HG03060 (cell line): ENCODE measurements around the gene ST6GALNAC3.
"Not testable (repeated sequence)": the region's sequence is repeated elsewhere in the genome, so short reads cannot be mapped to it uniquely, and the experiment has no call there.

Experiments used
- ATAC-seq: cut with Tn5 transposase; IDR thresholded peaks from one replicate; pipeline ENCODE4 v1.9.1; 2021; ENCODE audit warnings: low read depth, moderate number of reproducible peaks; ENCODE audit not compliant: unreplicated experiment

Gene ST6GALNAC3

GRCh38 chr1:76070538-76070937, 4.0 kb upstream of the ST6GALNAC3 start:
- no peak for ATAC-seq

- ATAC-seq: no peak
Measured at GRCh38 chr1:76073481-76073880, 1.1 kb upstream of the ST6GALNAC3 start.

GRCh38 chr1:76075188-76075489, 593 bp downstream of the ST6GALNAC3 start:
- no peak for ATAC-seq

GRCh38 chr1:76075877-76076276, 1.3 kb downstream of the ST6GALNAC3 start:
- peak; percentile 48 for ATAC-seq

GRCh38 chr1:76079475-76080227, 5.1 kb downstream of the ST6GALNAC3 start:
- no peak for ATAC-seq

GRCh38 chr1:76080552-76081079, 6.1 kb downstream of the ST6GALNAC3 start:
- no peak for ATAC-seq

- ATAC-seq: no peak
Measured at GRCh38 chr1:76082062-76082461, 7.5 kb downstream of the ST6GALNAC3 start.

GRCh38 chr1:76083189-76083588, 8.6 kb downstream of the ST6GALNAC3 start:
- ATAC-seq: no peak

- ATAC-seq: no peak
Measured at GRCh38 chr1:76084029-76084627, 9.6 kb downstream of the ST6GALNAC3 start.

- ATAC-seq: no peak
Measured at GRCh38 chr1:76084685-76085084, 10.1 kb downstream of the ST6GALNAC3 start.

- ATAC-seq: no peak
Measured at GRCh38 chr1:76086109-76086508, 11.6 kb downstream of the ST6GALNAC3 start.

GRCh38 chr1:76086597-76086996, 12.1 kb downstream of the ST6GALNAC3 start:
- ATAC-seq: no peak

- ATAC-seq: no peak
Measured at GRCh38 chr1:76090283-76091203, 16.0 kb downstream of the ST6GALNAC3 start.

- no peak for ATAC-seq
Measured at GRCh38 chr1:76092812-76093211, 18.3 kb downstream of the ST6GALNAC3 start.

GRCh38 chr1:76093522-76094312, 19.2 kb downstream of the ST6GALNAC3 start:
- ATAC-seq: no peak

GRCh38 chr1:76095802-76096201, 21.3 kb downstream of the ST6GALNAC3 start:
- no peak for ATAC-seq

GRCh38 chr1:76097064-76097463, 22.5 kb downstream of the ST6GALNAC3 start:
- ATAC-seq: not testable (repeated sequence)

GRCh38 chr1:76098845-76099244, 24.3 kb downstream of the ST6GALNAC3 start:
- no peak for ATAC-seq

- no peak for ATAC-seq
Measured at GRCh38 chr1:76101548-76101947, 27.0 kb downstream of the ST6GALNAC3 start.

GRCh38 chr1:76102046-76102445, 27.5 kb downstream of the ST6GALNAC3 start:
- no peak for ATAC-seq
